DMS 273 treated with DMSO at 0.1 percent for 48 hours (cell line): ENCODE measurements around the gene EXOC6B.

Experiments
- DNase-seq: peaks from one replicate; lab custom pipeline; 2025; lab: John Stamatoyannopoulos, UW

The EXOC6B gene

DNA sequence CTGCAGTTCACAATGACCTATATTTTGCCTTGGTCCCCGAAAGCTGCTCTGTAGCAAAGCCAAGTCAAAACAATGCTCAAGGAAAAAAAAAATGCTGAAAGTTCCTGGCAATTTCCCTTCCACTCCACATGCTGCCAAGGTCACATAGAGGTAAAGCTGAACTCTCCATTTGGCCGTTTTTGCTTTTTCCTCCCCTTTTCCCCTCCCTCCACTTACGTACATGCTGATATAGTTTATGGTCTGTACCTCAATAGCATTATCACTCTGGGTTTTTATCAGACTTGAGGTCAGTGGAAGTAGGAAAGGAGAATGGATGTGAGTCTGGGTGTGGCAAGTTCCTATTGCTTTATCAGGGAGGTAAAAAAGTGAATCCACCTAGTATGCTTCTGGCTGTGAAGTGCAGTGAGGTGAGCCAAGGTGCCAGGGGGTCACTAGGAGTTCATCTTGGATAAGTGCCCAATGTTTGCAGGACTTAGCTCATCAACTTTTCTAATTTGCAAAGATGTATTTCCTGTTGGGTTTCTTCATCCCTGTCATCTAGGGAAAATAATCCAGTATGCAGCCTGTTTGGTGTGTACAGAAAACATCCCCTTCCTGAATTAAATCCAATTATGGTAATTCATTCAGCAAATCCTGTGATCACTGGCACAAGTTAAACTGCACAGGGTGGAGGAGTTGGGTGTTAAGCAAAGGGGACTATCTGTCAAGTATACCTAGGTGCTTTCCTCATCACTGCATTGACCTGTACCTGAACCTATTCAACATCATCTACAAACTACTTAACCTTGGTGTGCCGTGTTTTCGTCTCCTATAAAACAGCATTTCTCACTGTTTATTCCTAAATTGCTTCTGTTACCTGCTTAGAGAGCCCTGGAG is 553.8 kb downstream of the EXOC6B start:
- DNase-seq: no peak

DNA sequence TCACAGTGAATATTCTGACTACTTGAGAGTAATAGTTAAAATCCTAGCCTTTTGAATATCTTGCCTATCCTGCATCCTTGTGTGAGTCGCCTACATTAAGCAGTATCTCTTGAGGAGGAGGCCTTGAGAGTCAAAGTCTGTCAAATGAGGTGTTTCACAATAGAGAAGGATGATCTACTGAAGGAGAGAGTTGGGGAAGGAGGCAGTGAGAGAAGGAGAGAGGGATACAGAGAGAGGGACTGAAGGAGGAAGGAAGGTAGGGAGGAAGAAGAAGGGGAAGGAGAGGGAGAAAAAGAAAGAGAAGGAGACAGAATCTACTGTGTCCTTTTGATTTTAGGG is 554.6 kb downstream of the EXOC6B start:
- no peak for DNase-seq

DNA sequence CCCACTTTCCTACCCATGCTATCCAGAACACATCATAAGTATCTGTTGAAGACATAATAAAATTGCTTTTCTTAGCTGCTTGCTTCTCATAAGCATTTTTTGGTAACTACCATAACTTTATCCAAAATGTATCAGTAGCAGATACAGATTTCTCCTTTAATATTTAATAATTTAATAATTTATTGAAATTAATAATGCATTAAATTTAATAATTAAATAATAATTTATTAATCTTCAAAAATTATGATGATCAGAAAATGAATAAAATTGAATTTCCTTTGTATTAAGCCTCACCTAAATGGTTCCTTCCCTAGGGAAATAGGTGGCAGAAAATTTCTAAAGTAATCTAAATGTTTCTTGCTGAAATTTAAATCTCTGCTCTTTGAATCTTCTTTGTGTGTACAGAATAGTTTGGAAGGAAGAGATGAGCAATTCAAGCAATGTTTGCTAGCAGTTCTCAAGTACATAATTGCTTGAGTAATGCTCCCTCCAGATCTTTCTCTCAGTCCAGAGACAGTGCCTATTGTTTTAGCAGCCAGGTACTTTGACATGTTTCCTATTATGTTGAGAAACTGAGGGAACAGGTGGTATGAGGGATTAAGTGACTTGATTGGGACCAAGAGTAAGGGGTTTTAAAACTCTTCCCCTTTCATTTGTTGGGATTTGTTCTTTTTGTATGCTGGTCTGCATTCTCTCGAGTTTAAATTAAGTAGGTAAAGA is 555.1 kb downstream of the EXOC6B start:
- no peak for DNase-seq

DNA sequence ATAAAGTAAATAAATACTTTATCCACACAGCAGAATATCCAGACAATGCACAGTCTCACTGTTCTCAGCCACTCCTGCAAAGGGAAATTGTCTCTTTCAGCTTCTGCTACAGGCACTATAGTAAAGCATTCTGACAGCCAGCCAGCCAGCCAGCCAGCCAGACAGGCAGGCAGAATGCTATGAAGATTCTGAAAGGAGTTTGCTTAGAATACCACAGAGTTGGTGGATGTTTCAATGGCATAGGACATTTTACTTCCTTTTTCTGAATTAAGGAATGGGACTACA is 562.1 kb downstream of the EXOC6B start:
- no peak for DNase-seq

DNA sequence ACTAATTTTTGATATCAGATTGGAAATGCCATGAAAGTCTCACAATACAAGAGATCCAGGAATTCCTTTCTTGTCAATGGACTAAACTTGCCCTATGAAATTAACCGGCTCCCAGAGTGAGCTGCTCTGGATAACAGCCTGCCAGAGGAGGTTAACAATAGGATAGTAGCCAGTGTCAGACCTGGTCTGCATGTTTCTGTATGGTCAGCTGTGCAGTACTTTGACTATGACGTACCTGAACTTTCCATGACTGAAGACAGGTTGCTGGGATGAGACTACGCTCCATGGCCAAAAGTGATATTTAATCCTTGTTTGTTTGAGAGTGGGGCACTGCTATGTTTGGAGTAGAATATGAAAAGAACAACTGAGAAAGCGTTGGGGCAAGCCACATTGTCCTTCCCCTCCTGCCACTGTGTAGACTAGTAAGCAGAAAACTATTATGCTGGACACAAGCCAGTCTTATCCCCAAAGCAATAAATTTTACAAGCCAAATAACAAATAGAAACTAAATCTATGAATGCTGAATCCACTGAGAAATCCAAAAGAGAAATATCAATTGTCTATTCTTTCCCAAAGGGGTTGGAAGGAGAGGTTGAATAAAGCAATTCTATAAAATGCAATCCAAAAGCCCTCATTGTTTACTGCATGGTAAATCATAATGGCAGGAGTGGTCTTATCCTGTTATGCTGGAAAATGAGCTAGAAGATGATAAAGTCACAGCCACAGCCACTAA is 562.6 kb downstream of the EXOC6B start:
- DNase-seq: no peak

DNA sequence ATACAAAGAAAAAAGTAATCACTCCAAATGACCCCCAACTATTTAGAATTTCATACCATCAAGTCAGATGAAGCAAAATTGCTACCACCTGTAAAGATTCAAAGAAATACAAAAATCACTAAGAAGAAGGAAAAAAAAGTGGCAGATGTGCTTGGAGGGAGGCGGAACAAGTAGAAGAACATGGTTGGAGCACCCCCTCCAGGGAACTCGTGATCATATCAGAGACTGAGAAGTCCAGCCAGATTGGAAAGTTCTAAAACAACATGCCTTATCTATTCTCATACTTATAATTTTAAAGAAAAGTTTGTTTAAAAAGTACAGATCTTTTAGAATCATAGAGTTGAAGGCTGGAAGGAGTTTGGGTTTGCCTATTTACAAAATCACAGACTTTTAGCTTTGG is 564.8 kb downstream of the EXOC6B start:
- no peak for DNase-seq

DNA sequence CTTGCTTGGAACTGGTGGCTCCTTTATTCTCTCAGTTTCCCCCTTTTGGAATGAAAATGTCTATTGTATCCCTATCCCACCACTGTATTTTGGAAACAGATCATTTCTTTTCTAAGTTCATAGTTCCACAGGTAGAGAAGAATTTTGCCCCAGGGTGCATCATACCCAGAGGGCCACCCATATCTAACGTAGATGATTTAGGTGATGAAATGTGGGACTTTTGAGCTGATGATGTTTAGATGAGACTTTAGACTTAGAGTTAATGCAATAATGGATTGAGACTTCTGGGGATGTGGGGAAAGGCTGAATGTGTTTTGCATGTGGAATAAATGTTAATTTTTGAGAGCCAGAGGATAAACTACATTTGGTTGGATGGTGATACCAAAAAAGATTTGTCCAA is 570.3 kb downstream of the EXOC6B start:
- DNase-seq: no peak

DNA sequence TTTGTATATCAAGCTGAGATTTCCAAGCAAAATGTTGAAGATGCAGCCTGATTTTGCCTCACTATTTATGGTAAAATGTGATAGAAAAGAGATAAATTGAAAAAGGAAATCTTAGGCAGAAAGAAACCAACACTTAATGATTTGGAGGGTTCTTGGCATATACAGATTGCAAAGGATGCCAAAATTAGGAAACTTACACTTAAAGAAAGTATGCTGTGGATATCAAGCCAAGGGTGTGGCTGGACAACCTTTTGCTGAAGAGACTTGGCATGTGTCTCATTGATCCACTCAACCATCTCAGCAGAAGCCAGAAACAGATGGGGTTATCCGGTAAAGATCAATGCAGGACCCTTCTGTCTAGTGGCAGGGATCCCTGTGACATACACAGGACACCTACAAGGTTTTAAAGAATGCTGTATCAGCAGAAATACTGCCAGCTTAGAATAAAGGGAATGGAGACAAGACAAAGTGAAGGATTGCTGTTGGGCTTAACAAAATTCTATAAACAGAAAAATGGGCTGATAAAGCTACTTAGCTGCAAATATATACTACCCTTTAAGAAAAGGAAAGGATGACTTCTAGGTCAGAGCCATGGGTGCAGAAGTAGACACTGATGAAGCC is 570.9 kb downstream of the EXOC6B start:
- DNase-seq: no peak

DNA sequence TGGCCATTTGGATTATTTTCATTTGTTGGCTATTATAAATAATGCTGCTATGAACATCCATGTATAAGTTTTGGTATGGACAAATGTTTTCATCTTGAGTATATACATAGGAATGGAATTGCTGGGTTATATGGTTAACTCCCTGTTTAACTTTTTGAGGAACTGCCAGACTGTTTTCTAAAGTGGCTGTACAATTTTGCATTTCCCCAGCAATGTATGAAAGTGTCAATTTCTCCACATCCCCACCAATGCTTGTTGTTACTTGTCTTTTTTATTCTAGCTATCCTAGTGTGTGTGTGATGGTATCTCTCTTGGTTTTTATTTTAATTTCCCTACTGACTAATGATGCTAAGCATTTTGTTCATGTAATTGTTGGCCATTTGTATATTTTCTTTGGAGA is 587.5 kb downstream of the EXOC6B start:
- no peak for DNase-seq

DNA sequence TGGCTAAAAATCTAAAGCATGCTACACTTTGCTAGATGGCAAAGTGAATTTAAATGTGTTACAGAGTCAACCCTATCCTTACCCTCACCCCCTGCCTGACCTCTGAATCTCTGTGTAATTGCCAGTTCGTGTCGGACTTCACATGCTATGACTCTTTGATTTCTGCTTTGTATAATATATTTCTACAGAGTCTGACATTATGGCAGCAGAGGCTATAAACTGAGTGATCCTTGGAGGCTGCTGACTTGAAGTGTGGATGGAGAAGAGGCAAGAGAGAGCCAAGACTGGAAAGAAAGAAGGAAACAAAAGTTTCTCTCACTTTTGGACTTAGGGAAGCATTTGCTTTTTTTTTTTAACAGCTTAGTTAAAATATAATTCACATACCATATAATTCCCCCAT is 588.3 kb downstream of the EXOC6B start:
- no peak for DNase-seq

DNA sequence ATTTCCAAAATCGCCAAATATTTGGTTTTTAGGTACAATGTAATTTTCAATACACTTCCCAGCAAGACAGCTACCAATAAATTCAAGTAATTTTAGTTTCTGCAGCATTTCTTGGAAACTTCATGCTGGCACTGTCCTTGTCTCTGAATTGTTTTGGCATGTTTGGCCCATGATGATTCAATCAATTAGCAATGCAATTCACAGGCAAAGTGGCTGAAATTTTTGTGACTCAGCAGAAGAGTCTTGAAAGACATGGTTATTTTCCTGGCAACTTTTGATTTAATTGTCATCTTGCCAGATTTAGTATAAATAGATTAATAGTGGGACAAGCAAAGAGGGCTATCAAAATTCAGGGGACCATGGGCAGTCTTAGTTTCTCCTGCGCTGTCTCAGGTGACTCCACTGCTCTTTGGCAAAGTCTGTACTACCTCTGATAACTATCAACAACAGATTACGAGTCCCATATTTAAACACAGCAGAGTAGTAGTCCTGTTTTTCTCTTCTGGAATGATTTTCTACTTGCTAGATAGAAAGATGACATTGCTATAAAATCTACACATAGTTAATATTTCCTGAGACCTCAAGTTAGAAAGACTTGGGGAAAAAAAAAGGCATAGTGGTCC is 589.3 kb downstream of the EXOC6B start:
- DNase-seq: no peak

DNA sequence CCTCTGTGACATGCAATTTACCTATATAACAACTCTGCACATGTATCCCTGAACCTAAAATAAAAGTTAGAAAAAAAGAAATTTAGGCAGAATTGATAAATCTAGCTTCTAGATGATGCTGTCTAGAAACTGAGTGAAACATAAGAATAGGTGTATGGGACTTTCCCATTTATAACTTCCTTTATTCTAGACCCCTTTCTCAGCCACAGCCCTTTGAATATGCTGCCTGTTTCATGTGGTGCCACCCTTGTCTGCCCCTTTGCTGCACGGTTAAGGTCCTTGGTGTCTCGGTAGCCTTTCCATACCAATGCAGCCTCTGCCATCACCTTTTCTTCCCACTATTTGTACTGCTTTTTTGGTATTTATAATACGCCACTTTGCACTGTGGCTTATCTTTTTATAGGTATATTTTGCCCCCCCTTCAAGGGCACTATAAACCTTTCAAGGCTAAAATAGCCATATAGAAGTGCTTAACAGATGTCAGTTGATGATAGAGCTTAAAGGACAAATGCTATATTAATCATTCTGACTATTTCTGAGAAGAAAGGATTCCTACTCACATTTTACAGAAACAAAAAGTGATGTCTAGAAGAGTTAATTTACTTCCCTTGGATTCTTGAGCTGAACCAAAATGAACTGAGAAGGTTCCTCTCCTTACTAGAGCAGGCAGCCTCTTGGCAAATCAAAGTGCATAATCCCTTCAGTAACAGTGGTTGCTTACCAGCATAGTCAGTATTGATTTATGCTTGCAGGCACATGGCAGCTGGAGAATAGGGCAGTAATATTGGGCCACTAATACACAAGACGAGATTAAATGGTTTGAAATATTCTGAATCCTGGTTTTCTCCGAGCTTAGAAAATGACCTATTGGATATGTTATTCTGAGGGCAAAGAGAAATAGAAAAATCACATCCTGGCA is 590.1 kb downstream of the EXOC6B start:
- no peak for DNase-seq

DNA sequence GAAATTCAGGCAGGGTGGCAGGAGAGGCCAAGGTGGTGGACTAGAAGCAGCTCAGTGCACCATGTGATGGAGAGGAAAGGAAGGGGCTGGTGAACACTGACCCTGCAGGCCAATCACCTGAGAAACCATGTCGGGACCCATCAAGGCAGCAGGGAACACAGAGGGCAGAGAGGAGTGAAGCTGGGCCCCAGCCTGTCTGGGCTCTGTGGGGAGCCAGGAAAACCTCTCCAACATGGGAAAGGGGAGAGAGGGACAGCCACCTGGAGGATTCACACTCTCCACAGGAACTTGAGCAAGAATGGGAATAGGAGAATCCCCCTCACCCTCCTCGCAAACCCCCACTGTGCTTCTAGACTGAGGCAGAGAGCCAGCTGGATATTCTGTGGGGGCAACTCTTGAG is 592.6 kb downstream of the EXOC6B start:
- DNase-seq: no peak

DNA sequence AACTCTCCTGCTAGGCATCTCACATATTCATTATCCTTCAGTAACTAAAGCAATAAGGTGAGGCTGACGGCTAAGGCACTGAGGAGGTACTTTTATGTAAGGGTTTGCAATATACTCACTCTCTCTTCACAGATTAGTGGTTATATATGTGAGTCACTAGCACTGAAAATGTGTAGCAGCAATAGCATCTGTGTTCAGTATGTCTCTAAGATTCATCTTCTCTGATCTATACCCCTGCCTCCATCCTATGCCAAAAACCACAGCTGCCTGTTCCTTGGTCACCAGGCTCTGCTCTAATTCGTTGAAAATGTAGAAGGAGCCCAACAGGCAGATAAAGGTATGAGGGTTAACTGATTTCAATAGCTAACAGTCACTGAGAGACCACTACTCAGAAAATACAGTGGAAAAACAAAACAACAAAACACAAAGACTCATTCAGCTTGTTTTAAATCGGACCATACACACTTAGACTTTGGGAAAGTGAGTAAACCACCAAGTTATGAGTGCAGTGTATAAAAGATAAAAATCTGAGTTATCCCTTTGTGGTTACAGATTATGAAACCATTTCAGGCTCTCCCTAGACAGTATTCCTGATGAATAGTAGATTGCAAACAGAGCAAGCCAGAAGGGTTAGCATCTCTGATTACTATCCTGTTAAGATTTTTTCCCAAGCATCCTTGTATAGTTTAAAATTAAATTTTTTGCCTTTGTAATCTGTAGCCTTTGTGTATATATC is 602.8 kb downstream of the EXOC6B start:
- no peak for DNase-seq

DNA sequence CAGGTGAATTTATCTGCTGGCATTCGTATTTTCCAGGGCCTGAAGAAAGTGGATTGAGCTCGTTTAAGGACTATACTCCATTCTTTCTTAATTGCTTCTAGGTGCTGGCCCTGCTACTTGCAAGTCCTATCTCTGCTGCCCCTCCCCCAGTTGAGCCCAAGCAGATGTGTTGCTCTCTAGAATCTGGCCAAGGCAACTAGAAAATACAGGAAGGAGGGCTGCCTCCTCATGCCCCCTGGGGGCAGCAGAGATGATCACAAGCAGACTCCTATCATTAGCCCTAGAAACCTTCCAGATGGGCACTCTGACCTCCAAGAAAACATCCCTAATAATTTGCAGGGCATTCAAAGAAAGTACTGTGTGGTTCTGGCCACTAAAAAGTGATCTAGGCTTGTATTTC is 605.7 kb downstream of the EXOC6B start:
- peak; percentile 47 for DNase-seq

DNA sequence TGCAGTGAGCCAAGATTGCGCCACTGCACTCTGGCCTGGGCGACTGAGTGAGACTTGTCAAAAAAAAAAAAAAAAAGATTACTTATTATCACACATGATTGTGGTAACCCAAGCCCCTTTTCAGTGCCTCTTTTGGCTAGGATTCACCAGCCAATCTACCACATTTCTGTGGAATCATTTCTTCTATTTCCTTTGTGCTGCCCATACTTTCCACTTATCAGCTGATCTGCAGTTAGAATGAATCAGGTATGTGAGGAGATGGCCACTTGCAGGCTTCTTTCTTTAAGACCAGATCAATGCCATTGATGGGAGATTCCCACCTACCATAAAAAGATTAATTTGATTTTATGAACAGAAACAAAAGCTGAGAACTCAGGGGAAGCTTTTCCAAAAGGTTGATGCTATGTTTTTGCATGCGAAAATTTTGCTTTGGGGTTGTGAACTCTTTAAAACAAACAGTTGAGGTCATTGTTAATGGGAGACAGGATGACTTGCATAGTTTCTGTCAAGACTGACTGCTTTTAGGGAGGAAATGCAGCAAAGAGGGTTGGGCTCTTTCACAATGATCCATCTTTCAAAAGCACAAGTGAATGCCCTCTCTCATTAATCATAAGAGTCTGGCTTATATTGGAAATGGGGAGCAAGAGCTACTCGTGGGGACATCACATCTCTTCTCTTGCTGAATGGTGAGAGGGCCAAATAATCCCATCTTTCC is 611.2 kb downstream of the EXOC6B start:
- no peak for DNase-seq

DNA sequence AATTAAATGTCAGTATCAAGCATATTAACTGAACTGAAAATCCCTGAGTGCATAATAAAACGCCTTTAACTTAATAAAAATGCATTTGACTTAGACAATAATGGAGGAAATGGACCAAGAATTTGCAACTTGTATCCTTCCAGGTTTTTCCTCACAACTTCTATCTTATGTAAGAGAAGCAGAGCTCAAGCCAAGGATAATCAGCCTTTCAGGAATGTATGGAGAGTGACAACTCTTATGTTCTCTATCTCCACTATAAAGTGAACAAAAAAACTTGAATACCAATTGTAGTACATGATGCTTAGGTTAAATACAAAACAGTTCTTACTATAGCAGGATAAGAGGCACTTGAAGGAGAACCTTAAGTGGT is 613.4 kb downstream of the EXOC6B start:
- no peak for DNase-seq

DNA sequence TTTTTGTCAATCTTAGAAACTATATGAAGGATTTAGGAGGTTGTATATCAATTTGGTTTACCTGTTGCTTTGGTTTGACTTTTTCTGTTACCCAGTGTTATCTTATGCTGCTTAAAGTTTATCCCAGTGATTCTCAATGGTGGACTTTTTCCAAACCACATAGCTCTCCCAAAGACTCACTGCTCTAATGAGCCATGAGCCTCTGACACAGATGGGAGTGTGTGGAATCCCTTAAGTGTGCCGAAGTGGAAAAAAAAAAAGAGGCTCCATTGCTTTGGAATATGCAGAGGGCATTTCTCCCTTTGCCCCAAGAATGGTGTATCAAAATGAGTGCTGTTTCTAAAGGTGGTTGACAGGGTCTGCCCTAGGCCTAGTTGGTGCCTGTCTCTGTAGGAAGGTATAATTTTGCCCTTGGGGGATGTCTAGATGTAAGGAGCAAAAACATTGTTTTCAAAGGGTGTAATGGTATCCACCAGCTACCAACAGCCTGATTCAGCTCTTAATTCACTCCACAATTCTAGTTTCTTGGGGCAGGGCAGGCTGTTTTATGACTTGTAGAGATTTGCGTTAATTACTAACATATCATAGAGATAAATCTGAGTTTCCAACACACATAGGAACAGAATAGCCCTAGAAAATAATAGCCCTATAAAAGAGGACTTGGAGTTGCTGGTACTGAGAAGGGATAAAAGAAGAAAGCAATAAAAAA is 613.9 kb downstream of the EXOC6B start:
- no peak for DNase-seq

DNA sequence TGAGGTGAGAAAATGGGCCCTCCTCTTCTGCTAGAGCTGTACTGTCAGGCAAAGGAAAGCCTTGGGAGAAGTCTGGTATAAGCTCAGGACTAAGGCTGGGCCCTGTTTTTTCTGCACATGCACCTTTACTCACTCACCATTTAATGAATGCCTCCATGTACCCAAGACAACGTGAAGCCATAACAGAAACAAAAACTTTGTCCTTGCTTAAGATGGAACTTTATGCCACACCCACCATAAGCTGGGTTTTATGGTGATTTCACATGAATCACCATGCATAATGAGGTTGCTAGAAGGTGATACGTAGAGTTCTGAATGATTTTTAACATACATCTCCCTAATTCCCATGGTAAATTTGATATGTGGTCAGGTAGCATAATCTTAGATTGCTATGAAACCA is 614.5 kb downstream of the EXOC6B start:
- no peak for DNase-seq
